ENCODE measurements around the gene MTG2. TPM values are rescaled to one million over a fixed set of nuclear protein-coding genes. Genes with fewer than 3 reads are reported as not detected.

The MTG2 gene
- total and polyA plus RNA-seq, 2 of the 4 experiments (the other 2 are of a cell fraction), result 11.5 to 25.2 TPM

- Histone ChIP-seq H2AK9ac (replicated peaks; ENCODE audit: low read depth, low read length, poor library complexity) (no peak overlapping the region), H2BK15ac (ENCODE audit: low read depth, low read length) (no peak overlapping the region), H3K9ac (ENCODE audit: low read depth, low read length) (no peak overlapping the region), H3K79me1 (ENCODE audit: low read depth in 1 of 2, low read length in 2 of 2) (peaks cover 24 to 78% of the 10 kb centered on the region in 2 experiments), H3K27me3 (ENCODE audit: control insufficient read depth, insufficient read depth, low read length) (no peaks in the 10 kb centered on the region), H2AK5ac (ENCODE audit: low read depth, low read length) (no peak overlapping the region), H2BK5ac (ENCODE audit: low read depth, low read length, poor library complexity, severe bottlenecking) (no peak overlapping the region), H3K36me3 (ENCODE audit: control insufficient read depth, insufficient read depth, low read length) (peaks cover 21% of the 10 kb centered on the region; the same call in 1 of the 2 replicates), H4K20me1 (ENCODE audit: insufficient read depth, low read length) (peaks cover 75% of the 10 kb centered on the region), H3K9me1 (ENCODE audit: insufficient read depth, low read length) (peaks cover 11% of the 10 kb centered on the region), H3K56ac (ENCODE audit: extremely low read depth, insufficient read depth, low read length) (no peak overlapping the region), H3K23ac (ENCODE audit: low read depth, low read length) (no peak overlapping the region), H3K4me3 (ENCODE audit: insufficient read depth, low read depth, low read length) (no peak overlapping the region), H3K14ac (replicated peaks; ENCODE audit: low read depth, low read length) (no peak overlapping the region), H4K91ac (ENCODE audit: insufficient read depth, low read depth, low read length) (no peak overlapping the region), H4K5ac (ENCODE audit: low read depth, low read length) (no peak overlapping the region), H3K27ac (ENCODE audit: insufficient read depth, low read length) (no peak overlapping the region), H3K4me1 (ENCODE audit: control insufficient read depth, insufficient read depth, low read length) (peaks cover 4% of the 10 kb centered on the region), H3K4ac (ENCODE audit: low read depth, low read length) (no peak overlapping the region), H2AFZ (replicated peaks; ENCODE audit: low read length, poor library complexity) (no peak overlapping the region), H3K18ac (ENCODE audit: low read depth, low read length) (no peak overlapping the region), H2BK20ac (ENCODE audit: low read depth, low read length) (no peak overlapping the region), H4K8ac (ENCODE audit: low read depth in 2 of 2, low read length in 2 of 2) (no peak overlapping the region), H3K4me2 (ENCODE audit: low read depth, low read length) (no peak overlapping the region), H2BK120ac (ENCODE audit: low read depth, low read length) (no peak overlapping the region), H3K9me3 (ENCODE audit: control insufficient read depth, insufficient read depth, low read length) (no peaks in the 10 kb centered on the region)
- in situ Hi-C loops (cut with MboI; ENCODE audit: low sequenced_read_pairs), result no loop called here
- no peak for DNase-seq
- BruUV-seq (replicated peaks), result no TSS peak
- dilution Hi-C loops (cut with HindIII; ENCODE audit: low sequenced_read_pairs, unreplicated experiment), result no loop called here
- ChIA-PET POLR2A (ENCODE audit: unreplicated experiment) (no interaction called here), CTCF (no interaction called here)
- intact Hi-C loops (cut with micrococcal nuclease), result no loop called here
- WGBS, 2 experiments (ENCODE audit: extremely low coverage in 2 of 2, insufficient read length in 1 of 2), result 80% methylated on average over 2 of the region's 6 CpGs; no CpG with 5 or more reads in 1 of the 2 experiments
- no peak for ATAC-seq (ENCODE audit: low read depth)
- TF ChIP-seq CTCF (conservative IDR thresholded peaks at IDR 0.05; ENCODE audit: low read depth, low read length) (no peak), MAFK (IDR thresholded peaks at IDR 0.05; ENCODE audit: low read depth, low read length) (no peak)
These were observed 59.3 kb downstream of the MTG2 start for GRCh38 chr20:62242176-62242575.

All from IMR-90 (cell line).